Measurements from ENCODE around the gene GAS6.

The GAS6 gene

DNA sequence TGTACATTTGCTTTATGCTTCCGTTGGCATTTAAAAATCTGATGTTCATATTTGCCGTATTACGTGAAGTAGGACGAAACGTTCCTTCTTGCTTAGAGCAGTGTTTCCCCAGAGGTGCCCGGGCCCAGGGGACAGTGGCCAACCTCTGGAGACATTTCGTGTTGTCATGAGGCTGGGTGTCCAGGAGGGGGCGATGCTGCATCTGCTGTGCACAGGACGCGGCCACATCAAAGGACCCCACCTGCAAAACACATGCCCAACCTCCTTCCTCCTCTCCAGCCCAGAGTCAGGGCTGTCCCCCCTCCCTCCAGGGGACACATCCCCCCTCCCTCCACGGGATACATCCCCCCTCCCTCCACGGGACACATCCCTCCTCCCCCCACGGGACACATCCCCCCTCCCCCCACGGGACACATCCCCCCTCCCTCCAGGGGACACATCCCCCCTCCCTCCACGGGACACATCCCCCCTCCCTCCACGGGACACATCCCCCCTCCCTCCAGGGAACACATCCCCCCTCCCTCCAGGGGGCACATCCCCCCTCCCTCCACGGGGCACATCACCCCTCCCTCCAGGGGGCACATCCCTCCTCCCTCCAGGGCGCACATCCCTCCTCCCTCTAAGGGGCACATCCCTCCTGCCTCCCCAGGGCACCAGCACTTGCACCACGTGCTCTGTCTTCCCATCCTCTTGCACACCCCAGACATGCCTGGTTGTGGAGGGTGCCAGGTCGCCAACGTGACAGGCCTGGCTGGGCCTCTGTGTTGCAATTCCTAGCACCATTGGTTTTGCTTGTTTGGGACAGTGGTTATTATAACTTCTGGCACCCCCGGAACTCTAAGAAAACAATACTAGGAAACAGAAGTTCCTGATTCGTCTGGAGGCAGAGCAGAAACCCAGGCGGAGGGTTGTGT, 46.7 kb downstream of the GAS6 start:
- DNase-seq (ENCODE audit: low read depth): peak; percentile 88
- no peak overlapping the region for H3K4me3 ChIP-seq (replicated peaks; ENCODE audit: low read depth, low read length)
- peak; percentile 81 for TF ChIP-seq CTCF (IDR thresholded peaks at IDR 0.05; ENCODE audit: low read length, missing control alignments)

GRCh38 chr13:113816254-113816929, 47.5 kb downstream of the GAS6 start:
- TF ChIP-seq CTCF (IDR thresholded peaks at IDR 0.05; ENCODE audit: low read length, missing control alignments): no peak
- no peak overlapping the region for H3K4me3 ChIP-seq (replicated peaks; ENCODE audit: low read depth, low read length)
- no peak for DNase-seq (ENCODE audit: low read depth)

- no peak overlapping the region for H3K4me3 ChIP-seq (replicated peaks; ENCODE audit: low read depth, low read length)
- TF ChIP-seq CTCF (IDR thresholded peaks at IDR 0.05; ENCODE audit: low read length, missing control alignments): no peak
- DNase-seq (ENCODE audit: low read depth): no peak
Observed at GRCh38 chr13:113815151-113816058, 48.5 kb downstream of the GAS6 start.

DNA sequence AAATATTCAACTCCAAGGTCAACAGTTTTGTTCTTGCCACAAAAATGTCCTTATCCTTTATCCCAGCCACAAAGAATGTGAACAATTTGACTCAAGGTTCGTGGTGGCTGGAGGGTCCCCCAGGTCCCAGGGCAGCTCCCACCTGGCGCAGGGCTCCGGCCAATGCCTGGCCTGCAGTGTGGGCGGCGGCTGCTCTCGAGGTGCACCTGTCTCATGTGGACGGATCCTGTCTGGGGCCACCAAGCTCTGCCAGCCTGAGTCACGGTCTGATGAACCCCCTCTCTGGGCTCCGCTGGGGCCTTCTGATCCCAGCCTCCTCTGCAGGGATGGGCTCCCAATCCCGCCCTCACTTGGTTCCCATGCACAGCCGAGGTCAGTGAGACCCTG, 49.4 kb downstream of the GAS6 start:
- TF ChIP-seq CTCF (IDR thresholded peaks at IDR 0.05; ENCODE audit: low read length, missing control alignments): no peak
- no peak overlapping the region for H3K4me3 ChIP-seq (replicated peaks; ENCODE audit: low read depth, low read length)
- DNase-seq (ENCODE audit: low read depth): peak; percentile 46

DNA sequence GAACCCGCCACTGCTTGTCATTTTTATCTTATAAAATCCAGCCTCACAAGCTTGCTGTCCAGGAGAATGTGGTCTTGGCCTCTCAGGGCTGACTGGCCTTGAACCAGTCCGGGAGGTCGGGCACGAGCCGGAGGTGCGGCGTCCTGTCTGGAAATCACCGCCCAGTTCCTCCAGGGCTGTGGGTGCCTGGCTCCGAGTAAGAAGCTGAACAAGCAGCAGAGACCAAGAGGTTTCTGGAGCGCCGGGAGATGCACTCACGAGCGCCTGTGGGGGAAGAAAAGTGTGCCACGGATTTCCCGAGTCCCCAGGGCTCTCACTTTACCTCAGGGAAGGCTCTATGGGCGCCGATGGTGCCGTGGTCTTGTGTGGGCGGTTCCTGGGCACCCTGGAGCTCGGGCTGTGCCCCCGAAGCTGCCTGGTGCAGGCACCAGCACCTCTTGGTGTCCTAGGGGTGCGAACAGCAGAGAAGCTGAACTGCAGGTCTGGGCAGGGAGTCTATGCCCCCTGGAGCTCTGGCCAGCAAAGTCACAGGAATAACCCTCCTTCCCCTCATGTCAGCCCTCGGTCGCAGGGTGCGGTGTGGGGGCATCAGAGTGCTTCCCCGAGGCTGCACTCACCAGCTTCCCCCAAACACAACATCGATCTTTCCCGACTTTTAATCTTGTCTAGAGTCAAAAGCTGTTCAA, 50.0 kb downstream of the GAS6 start:
- peak; percentile 34 for DNase-seq (ENCODE audit: low read depth)
- H3K4me3 ChIP-seq (replicated peaks; ENCODE audit: low read depth, low read length): no peak overlapping the region

More for the DNA sequence above, 50.0 kb downstream of the GAS6 start:
- no peak for TF ChIP-seq CTCF (IDR thresholded peaks at IDR 0.05; ENCODE audit: low read length, missing control alignments)

Measured in fibroblast of pulmonary artery (primary cell).